Osteocyte (in vitro differentiated cells): Measurements from ENCODE around the gene FAM20C. TPM values are rescaled to one million over a fixed set of nuclear protein-coding genes. Genes with fewer than 3 reads are reported as not detected.

ENCODE experiments used
- DNase-seq: peaks from one replicate; pipeline ENCODE4 v3.0.0; 2021; ENCODE audit warnings: mixed read lengths; ENCODE audit not compliant: unreplicated experiment; ENCODE audit errors: extremely low spot score
- H3K27ac Mint-ChIP-seq: one replicate; pipeline ENCODE4 v1.8.0; 2021; ENCODE audit warnings: mild to moderate bottlenecking, mixed read lengths; ENCODE audit not compliant: unreplicated experiment
- H3K27me3 Mint-ChIP-seq: one replicate; pipeline ENCODE4 v1.8.0; 2021; ENCODE audit warnings: mixed read lengths; ENCODE audit not compliant: unreplicated experiment
- H3K36me3 Mint-ChIP-seq: one replicate; pipeline ENCODE4 v1.8.0; 2021; ENCODE audit warnings: mixed read lengths; ENCODE audit not compliant: unreplicated experiment
- H3K4me1 Mint-ChIP-seq: one replicate; pipeline ENCODE4 v1.8.0; 2021; ENCODE audit warnings: mixed read lengths; ENCODE audit not compliant: unreplicated experiment
- H3K4me3 Mint-ChIP-seq: one replicate; pipeline ENCODE4 v1.8.0; 2021; ENCODE audit warnings: mild to moderate bottlenecking, moderate library complexity, mixed read lengths; ENCODE audit not compliant: unreplicated experiment
- H3K9me3 Mint-ChIP-seq: one replicate; pipeline ENCODE4 v1.8.0; 2021; ENCODE audit warnings: mixed read lengths; ENCODE audit not compliant: unreplicated experiment
- total RNA-seq: library from RNA; stranded (reverse); gene quantifications from 2 replicates; pipeline ENCODE4 v1.2.1, GENCODE V29; 2021
- TF ChIP-seq, protein P1 (sequence below): fragments of 200-600 bp; sonication (generic); IDR thresholded peaks from 2 replicates; pipeline ENCODE4 v1.5.0; 2021; ENCODE audit warnings: antibody characterized with exemption, mild to moderate bottlenecking, moderate library complexity

FAM20C gene
- total RNA-seq, 1 donor from 2014 or later = 143 TPM

DNA sequence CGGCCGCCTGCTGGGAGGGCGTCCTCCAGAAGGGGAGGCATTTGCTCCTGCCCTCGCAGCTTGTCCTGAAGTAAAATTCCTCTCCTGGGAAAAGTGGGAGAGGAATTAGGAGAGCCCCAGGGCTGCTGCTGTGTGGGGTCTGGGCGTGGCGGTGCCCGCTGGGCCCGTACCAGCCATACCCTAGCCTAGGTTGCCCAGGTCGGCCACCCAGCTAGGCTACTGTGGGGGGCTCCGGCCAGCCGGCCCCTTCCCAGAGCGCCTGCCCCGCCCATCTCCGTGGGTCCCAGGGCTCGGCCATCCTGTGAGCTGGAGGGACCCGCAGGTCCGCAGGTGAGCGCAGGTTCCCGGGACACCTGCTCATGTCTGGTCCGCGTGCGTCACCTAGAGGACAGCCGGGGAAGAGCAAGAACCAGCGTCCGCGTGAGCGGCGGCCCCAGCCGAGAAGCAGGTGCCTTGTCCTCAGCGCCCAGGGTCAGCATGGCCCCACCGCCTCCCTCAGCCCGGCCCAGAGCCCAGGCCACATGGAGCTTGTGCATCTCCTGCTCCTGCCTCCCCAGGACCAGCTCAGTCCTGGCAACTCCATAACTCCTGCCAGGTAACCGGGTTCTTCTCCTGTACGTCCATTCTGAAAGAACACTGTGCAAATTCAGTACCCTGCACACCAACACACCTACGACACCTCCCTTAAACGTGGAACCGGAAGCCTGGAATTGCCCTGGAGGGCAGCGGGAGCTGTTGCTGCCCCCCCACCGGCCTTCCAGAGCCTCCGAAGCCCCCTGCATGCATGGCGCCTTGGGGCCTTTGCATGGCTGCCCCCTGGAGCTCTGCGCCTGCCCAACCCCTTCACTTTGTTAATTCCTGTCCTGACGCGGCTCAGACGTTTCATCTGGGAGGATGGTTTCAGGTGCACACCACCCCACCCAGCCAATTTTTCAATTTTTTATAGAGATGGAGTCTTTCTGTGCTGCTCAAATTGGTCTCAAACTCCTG is 74.8 kb downstream of the FAM20C start:
- Mint-ChIP-seq H3K36me3 (peaks cover 5% of the 10 kb centered on the region), H3K4me3 (no peak overlapping the region), H3K27ac (no peak overlapping the region), H3K27me3 (no peaks in the 10 kb centered on the region), H3K4me1 (peaks cover 10% of the 10 kb centered on the region), H3K9me3 (no peaks in the 10 kb centered on the region)
- TF ChIP-seq, protein P1, sequence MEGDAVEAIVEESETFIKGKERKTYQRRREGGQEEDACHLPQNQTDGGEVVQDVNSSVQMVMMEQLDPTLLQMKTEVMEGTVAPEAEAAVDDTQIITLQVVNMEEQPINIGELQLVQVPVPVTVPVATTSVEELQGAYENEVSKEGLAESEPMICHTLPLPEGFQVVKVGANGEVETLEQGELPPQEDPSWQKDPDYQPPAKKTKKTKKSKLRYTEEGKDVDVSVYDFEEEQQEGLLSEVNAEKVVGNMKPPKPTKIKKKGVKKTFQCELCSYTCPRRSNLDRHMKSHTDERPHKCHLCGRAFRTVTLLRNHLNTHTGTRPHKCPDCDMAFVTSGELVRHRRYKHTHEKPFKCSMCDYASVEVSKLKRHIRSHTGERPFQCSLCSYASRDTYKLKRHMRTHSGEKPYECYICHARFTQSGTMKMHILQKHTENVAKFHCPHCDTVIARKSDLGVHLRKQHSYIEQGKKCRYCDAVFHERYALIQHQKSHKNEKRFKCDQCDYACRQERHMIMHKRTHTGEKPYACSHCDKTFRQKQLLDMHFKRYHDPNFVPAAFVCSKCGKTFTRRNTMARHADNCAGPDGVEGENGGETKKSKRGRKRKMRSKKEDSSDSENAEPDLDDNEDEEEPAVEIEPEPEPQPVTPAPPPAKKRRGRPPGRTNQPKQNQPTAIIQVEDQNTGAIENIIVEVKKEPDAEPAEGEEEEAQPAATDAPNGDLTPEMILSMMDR = peak; percentile 50
- no peak for DNase-seq

DNA sequence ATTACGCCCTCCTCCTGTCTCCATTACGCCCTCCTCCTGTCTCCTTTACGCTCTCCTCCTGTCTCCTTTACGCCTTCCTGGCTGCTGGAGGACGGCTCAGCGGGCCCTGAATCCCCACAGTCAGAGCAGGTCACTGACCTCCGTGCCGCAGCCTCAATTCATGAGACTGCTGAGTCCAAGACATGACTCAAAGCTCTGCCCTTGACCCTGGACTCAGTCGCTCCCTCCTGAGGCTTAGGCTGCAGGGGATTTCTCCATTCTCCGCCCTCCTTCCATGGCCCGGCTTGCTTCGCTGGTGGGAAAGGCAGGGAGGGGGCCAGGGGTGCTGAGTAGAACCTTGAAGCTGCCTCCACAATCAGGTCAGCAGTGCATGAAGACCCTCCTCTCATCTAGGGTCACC is 76.6 kb downstream of the FAM20C start:
- peaks cover 3% of the 10 kb centered on the region for H3K27me3 Mint-ChIP-seq

DNA sequence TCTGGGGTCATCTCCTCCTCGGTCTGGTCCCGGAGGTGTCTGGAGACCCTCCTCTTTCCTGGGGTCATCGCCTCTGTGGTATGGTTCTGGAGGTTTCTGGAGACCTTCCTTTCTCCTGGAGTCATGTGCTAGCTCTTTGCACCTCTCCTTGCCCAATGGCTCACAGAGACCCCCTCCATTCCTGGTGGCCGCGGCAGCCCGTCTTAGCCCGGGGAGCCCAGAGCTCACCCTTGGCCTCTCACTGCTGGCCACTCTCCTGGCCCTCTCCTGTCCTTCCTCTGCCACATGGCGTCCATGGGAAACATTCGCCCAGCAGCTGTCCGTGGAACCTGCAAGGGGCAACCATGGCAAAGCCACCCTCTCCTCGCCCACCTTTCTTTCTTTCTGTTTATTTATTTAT is 77.3 kb downstream of the FAM20C start:
- peaks cover 8% of the 10 kb centered on the region for H3K27me3 Mint-ChIP-seq
- no peak overlapping the region for H3K27ac Mint-ChIP-seq
- peaks cover 8% of the 10 kb centered on the region for H3K9me3 Mint-ChIP-seq
- no peak overlapping the region for H3K4me3 Mint-ChIP-seq
- no peak for DNase-seq
- peaks cover 10% of the 10 kb centered on the region for H3K4me1 Mint-ChIP-seq
- TF ChIP-seq, protein P1 = no peak
- H3K36me3 Mint-ChIP-seq = peaks cover 3% of the 10 kb centered on the region

More for the DNA sequence above, 76.6 kb downstream of the FAM20C start:
- TF ChIP-seq, protein P1 = no peak
- no peak overlapping the region for H3K27ac Mint-ChIP-seq
- peaks cover 10% of the 10 kb centered on the region for H3K4me1 Mint-ChIP-seq
- peaks cover 8% of the 10 kb centered on the region for H3K9me3 Mint-ChIP-seq
- no peak overlapping the region for H3K4me3 Mint-ChIP-seq
- peaks cover 3% of the 10 kb centered on the region for H3K36me3 Mint-ChIP-seq
- no peak for DNase-seq

DNA sequence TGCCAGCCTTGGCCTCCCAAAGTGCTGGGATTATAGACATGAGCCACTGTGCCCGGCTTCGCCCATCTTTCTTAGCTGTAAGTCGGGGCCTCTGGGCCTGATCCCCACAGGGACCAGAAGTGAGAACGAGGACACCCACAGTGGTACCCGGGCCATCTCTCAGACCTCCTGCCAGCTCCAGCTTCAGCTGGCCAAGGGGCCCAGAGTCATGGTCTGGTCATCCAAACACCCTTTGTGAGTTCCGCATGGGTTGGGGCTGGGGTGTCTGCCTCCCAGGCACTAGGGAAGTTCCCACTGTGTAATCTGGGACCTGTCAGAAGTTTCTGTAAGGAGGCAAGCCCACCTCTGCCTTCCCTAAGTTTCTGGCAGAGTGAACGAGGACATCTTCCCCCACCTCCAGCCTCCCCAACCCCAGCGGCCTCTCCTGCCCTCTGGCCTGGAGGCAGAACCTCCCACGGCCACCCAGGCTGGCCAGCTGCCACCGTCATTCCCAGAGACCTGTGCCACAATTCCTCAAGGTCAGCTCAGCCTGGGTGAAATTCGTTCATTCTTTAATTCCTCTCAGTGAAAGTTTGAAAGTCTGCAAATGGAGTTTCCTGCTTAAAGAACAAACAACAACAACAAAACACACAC is 78.1 kb downstream of the FAM20C start:
- DNase-seq = no peak
- peaks cover 3% of the 10 kb centered on the region for H3K36me3 Mint-ChIP-seq

More for the DNA sequence above, 78.1 kb downstream of the FAM20C start:
- Mint-ChIP-seq H3K4me1 (peaks cover 10% of the 10 kb centered on the region), H3K27ac (no peak overlapping the region), H3K4me3 (no peak overlapping the region), H3K9me3 (peaks cover 8% of the 10 kb centered on the region), H3K27me3 (peaks cover 14% of the 10 kb centered on the region)
- TF ChIP-seq, protein P1 = no peak
